ENCODE data around the gene DOK5. TPM values are rescaled to one million over a fixed set of nuclear protein-coding genes. Genes with fewer than 3 reads are reported as not detected.

DOK5 gene
- total RNA-seq, 3 donors from 2014 or later (not counting 1 experiment from before 2014, with no cell fraction given): not detected

DNA sequence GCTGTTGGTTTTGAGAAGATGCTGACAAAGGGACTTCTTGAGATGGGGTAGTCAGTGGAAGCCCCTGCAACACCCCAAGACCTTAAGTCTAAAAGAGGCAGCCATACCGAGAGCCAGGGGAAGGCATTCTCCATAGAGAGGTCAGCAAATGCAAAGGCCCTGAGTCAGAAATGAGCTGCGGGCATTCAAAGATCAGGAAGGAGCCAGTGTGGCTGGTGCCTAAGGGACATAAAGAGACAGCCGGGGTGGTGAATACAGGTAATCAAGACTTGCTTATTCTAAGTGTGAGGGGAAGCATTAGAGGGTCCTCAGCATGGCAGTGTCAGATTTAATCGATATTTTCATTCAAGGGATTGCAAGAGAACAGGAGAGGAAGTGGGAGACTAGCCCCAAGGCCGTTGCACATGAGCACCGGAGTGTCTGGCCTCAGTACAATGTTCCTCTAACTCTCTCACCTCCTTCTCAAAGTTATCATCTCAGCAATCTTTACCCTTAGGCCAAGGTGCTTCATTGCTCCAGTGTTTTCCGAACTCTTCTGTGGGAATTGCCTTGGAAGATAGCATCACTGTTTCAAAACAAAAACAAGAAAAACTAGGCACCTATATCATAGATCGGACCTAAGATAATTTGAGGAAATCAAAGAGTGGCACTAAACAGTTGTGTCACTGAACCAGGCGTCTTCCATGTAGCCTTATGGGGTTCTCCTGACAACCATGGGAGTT lies 173.2 kb downstream of the DOK5 start:
- H3K9me3 Mint-ChIP-seq: no peaks in the 10 kb centered on the region
- intact Hi-C loops (cut with micrococcal nuclease): loop anchor here (10.0 kb wide), 1 partner anchor 444 kb away; the partner anchor contains the start of gene PFDN4
- no peaks in the 10 kb centered on the region for H3K36me3 Mint-ChIP-seq
- no peaks in the 10 kb centered on the region for H3K4me1 Mint-ChIP-seq
- peaks cover 9 to 15% of the 10 kb centered on the region in 2 donors for H3K27me3 Mint-ChIP-seq (ENCODE audit: low read depth in 2 of 2)
- Histone ChIP-seq H3K9me3 (ENCODE audit: control insufficient read depth, insufficient read depth, low read length) (no peaks in the 10 kb centered on the region), H3K27me3 (ENCODE audit: control insufficient read depth, insufficient read depth, low read length) (no peaks in the 10 kb centered on the region), H3K4me3 (ENCODE audit: low read length) (no peak overlapping the region), H3K36me3 (ENCODE audit: control insufficient read depth, insufficient read depth, low read length) (no peaks in the 10 kb centered on the region), H3K4me1 (ENCODE audit: control insufficient read depth, insufficient read depth, low read length) (no peaks in the 10 kb centered on the region), H3K27ac (ENCODE audit: low read length) (no peak overlapping the region)
- ATAC-seq: no peak
- 78% methylated on average over 9 of the region's 9 CpGs for WGBS (ENCODE audit: insufficient coverage)
- TF ChIP-seq, protein P1, sequence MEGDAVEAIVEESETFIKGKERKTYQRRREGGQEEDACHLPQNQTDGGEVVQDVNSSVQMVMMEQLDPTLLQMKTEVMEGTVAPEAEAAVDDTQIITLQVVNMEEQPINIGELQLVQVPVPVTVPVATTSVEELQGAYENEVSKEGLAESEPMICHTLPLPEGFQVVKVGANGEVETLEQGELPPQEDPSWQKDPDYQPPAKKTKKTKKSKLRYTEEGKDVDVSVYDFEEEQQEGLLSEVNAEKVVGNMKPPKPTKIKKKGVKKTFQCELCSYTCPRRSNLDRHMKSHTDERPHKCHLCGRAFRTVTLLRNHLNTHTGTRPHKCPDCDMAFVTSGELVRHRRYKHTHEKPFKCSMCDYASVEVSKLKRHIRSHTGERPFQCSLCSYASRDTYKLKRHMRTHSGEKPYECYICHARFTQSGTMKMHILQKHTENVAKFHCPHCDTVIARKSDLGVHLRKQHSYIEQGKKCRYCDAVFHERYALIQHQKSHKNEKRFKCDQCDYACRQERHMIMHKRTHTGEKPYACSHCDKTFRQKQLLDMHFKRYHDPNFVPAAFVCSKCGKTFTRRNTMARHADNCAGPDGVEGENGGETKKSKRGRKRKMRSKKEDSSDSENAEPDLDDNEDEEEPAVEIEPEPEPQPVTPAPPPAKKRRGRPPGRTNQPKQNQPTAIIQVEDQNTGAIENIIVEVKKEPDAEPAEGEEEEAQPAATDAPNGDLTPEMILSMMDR (IDR thresholded peaks at IDR 0.05): no peak
- no peak overlapping the region for H3K27ac Mint-ChIP-seq
- no peak for DNase-seq
- no peak overlapping the region for H3K4me3 Mint-ChIP-seq

DNA sequence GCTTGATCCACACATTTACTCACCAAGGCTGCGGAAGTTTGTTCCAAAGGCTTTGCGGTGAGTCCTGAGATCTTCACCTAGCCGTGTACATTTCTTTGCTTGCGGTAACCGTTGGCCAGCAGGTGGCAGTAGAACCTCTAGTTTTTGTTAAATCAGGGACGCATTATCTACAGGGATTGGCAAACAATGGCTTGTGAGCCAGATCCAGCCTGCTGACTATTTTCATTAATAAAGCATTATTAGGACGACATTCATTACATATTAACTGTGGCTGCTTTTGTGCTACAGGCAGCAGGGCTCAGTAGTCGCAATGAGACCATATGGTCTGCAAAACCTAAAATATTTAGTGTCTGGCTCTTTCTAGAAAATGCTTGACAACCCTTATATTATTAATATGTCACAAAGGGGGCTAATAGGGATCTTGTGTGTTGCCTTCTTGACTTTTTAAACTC lies 174.1 kb downstream of the DOK5 start:
- peak in 1 of 3 donors; percentile 44 for ATAC-seq

DNA sequence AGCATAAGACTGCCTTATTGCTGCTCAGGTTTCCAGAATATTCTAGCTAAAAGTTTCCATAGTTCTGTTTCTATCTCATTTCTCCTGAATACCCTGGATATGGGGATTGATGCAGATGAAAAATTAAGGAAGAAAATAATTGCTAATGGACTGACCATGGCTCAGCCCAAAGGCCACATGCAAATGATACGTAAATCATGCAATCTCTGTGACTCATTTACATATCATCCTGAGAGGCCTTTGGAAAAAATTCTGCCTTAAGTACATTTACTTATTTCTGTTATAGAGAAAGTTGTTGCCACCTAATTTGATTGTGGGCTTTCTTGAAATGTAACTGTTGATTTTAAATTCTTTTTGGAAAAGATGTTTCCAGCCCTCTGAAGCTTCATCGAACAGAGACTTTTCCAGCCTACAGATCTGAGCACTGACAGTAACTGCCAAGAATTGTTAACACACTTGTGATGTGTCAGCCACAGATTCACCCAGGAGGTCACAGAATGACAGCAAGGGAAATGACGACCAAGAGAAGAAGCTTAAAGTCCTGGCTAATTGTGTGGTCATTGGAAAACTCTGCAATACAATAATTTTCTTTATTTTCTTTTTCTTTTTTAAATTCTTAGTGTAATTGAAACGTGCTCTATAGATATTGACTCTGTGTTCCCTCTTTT lies 174.8 kb downstream of the DOK5 start:
- DNase-seq (no peak), ATAC-seq (no peak)
- Mint-ChIP-seq H3K36me3 (no peaks in the 10 kb centered on the region), H3K4me1 (no peaks in the 10 kb centered on the region), H3K4me3 (no peak overlapping the region), H3K27me3 (ENCODE audit: low read depth in 2 of 2) (peaks cover 12 to 15% of the 10 kb centered on the region in 2 donors), H3K9me3 (no peaks in the 10 kb centered on the region), H3K27ac (no peak overlapping the region)
- no peaks in the 10 kb centered on the region for H3K9me3 ChIP-seq (ENCODE audit: control insufficient read depth, insufficient read depth, low read length)
- no peak overlapping the region for H3K27ac ChIP-seq (ENCODE audit: low read length)
- H3K4me1 ChIP-seq (ENCODE audit: control insufficient read depth, insufficient read depth, low read length): no peaks in the 10 kb centered on the region
- WGBS (ENCODE audit: insufficient coverage): 48% methylated on average over 4 of the region's 4 CpGs
- TF ChIP-seq, protein P1 (IDR thresholded peaks at IDR 0.05): no peak
- no peak overlapping the region for H3K4me3 ChIP-seq (ENCODE audit: low read length)
- H3K27me3 ChIP-seq (ENCODE audit: control insufficient read depth, insufficient read depth, low read length): no peaks in the 10 kb centered on the region
- intact Hi-C loops (cut with micrococcal nuclease): no loop called here
- no peaks in the 10 kb centered on the region for H3K36me3 ChIP-seq (ENCODE audit: control insufficient read depth, insufficient read depth, low read length)

More for the DNA sequence above, 174.1 kb downstream of the DOK5 start:
- Mint-ChIP-seq H3K36me3 (no peaks in the 10 kb centered on the region), H3K4me1 (no peaks in the 10 kb centered on the region), H3K27me3 (ENCODE audit: low read depth in 2 of 2) (peaks cover 9 to 15% of the 10 kb centered on the region in 2 donors), H3K9me3 (no peaks in the 10 kb centered on the region), H3K4me3 (no peak overlapping the region), H3K27ac (no peak overlapping the region)
- Histone ChIP-seq H3K36me3 (ENCODE audit: control insufficient read depth, insufficient read depth, low read length) (no peaks in the 10 kb centered on the region), H3K9me3 (ENCODE audit: control insufficient read depth, insufficient read depth, low read length) (no peaks in the 10 kb centered on the region), H3K4me3 (ENCODE audit: low read length) (no peak overlapping the region), H3K27me3 (ENCODE audit: control insufficient read depth, insufficient read depth, low read length) (no peaks in the 10 kb centered on the region), H3K4me1 (ENCODE audit: control insufficient read depth, insufficient read depth, low read length) (no peaks in the 10 kb centered on the region), H3K27ac (ENCODE audit: low read length) (no peak overlapping the region)
- peak; percentile 28 to 66 for DNase-seq
- TF ChIP-seq, protein P1 (IDR thresholded peaks at IDR 0.05): peak; percentile 67
- intact Hi-C loops (cut with micrococcal nuclease): loop anchor here (10.0 kb wide), 1 partner anchor 445 kb away; the partner anchor contains the start of gene PFDN4
- 19% methylated on average over 8 of the region's 8 CpGs for WGBS (ENCODE audit: insufficient coverage)
